Measurements from ENCODE around the gene ZNF507. TPM values are rescaled to one million over a fixed set of nuclear protein-coding genes. Genes with fewer than 3 reads are reported as not detected.

The ZNF507 gene
- total and polyA plus RNA-seq, 2 experiments from 2014 or later: 4.7 to 11.8 TPM

- Histone ChIP-seq H4K20me1 (ENCODE audit: insufficient read depth, poor library complexity, severe bottlenecking) (no peaks in the 10 kb centered on the region), H3K36me3 (replicated peaks; ENCODE audit: insufficient read depth, low read depth) (peaks cover 4% of the 10 kb centered on the region), H3K4me3 (no peak overlapping the region), H3K27me3 (no peaks in the 10 kb centered on the region), H3K79me2 (no peaks in the 10 kb centered on the region), H3K4me2 (no peak overlapping the region), H2AFZ (no peak overlapping the region), H3K9me3 (ENCODE audit: low read depth) (no peaks in the 10 kb centered on the region), H3K9me2 (replicated peaks; ENCODE audit: insufficient read depth) (no peaks in the 10 kb centered on the region), H3K27ac (no peak overlapping the region), H3K4me1 (ENCODE audit: insufficient read depth) (no peaks in the 10 kb centered on the region)
- no peak for DNase-seq (ENCODE audit: low spot score)
- WGBS (ENCODE audit: low lambda C conversion rate, missing lambda C conversion rate): 82% methylated on average over 3 of the region's 3 CpGs
- no peak for TF ChIP-seq EZH2 (IDR thresholded peaks at IDR 0.05; ENCODE audit: borderline replicate concordance)
- TF ChIP-seq EZH2phosphoT487 (IDR thresholded peaks at IDR 0.05; ENCODE audit: low read depth, severe bottlenecking, unreplicated experiment): no peak
- no peak for TF ChIP-seq CTCF (IDR thresholded peaks at IDR 0.05; ENCODE audit: poor library complexity)
Observed at GRCh38 chr19:32388393-32388855, 43.0 kb downstream of the ZNF507 start.

DNA sequence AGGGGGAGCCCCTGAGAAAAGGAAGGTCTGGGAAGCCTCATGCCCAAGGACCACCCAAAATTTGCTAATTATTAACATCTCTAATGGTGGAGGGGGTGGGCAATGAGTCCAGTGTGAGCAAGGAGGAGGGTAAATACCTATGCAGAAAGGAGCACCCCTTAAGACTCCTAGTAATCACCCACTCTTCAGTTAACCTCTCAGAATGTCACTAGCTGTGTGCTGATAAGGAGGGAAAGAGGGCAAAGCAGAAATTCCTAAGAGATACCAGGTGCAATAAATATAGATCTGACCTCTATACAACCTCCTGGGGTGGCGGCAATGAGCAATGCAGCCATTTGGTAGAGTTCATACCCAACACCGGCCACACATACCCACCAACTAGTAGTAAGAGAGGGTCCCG, 47.5 kb downstream of the ZNF507 start:
- Histone ChIP-seq H2AFZ (no peak overlapping the region), H3K79me2 (no peaks in the 10 kb centered on the region), H4K20me1 (ENCODE audit: insufficient read depth, poor library complexity, severe bottlenecking) (no peaks in the 10 kb centered on the region), H3K9me3 (ENCODE audit: low read depth) (no peaks in the 10 kb centered on the region), H3K4me2 (peak overlapping the region; percentile 40), H3K36me3 (replicated peaks; ENCODE audit: insufficient read depth, low read depth) (no peaks in the 10 kb centered on the region), H3K27ac (peak overlapping the region; percentile 79), H3K4me3 (no peak overlapping the region), H3K4me1 (ENCODE audit: insufficient read depth) (peaks cover 5% of the 10 kb centered on the region), H3K27me3 (no peaks in the 10 kb centered on the region), H3K9me2 (replicated peaks; ENCODE audit: insufficient read depth) (no peaks in the 10 kb centered on the region)
- TF ChIP-seq CTCF (IDR thresholded peaks at IDR 0.05; ENCODE audit: poor library complexity) (no peak), EZH2 (IDR thresholded peaks at IDR 0.05; ENCODE audit: borderline replicate concordance) (no peak), EZH2phosphoT487 (IDR thresholded peaks at IDR 0.05; ENCODE audit: low read depth, severe bottlenecking, unreplicated experiment) (no peak)
- peak; percentile 26 for DNase-seq (ENCODE audit: low spot score)
- 67% methylated on average over 3 of the region's 3 CpGs for WGBS (ENCODE audit: low lambda C conversion rate, missing lambda C conversion rate)

GRCh38 chr19:32396046-32396652, 50.7 kb downstream of the ZNF507 start:
- 89% methylated on average over 6 of the region's 6 CpGs for WGBS (ENCODE audit: low lambda C conversion rate, missing lambda C conversion rate)
- no peaks in the 10 kb centered on the region for H4K20me1 ChIP-seq (ENCODE audit: insufficient read depth, poor library complexity, severe bottlenecking)
- no peak overlapping the region for H2AFZ ChIP-seq

More at GRCh38 chr19:32396046-32396652, 50.7 kb downstream of the ZNF507 start:
- H3K79me2 ChIP-seq: no peaks in the 10 kb centered on the region
- no peaks in the 10 kb centered on the region for H3K9me3 ChIP-seq (ENCODE audit: low read depth)
- peaks cover 5% of the 10 kb centered on the region for H3K4me1 ChIP-seq (ENCODE audit: insufficient read depth)
- no peaks in the 10 kb centered on the region for H3K27me3 ChIP-seq
- no peak overlapping the region for H3K4me3 ChIP-seq
- TF ChIP-seq EZH2 (IDR thresholded peaks at IDR 0.05; ENCODE audit: borderline replicate concordance) (no peak), EZH2phosphoT487 (IDR thresholded peaks at IDR 0.05; ENCODE audit: low read depth, severe bottlenecking, unreplicated experiment) (no peak), CTCF (IDR thresholded peaks at IDR 0.05; ENCODE audit: poor library complexity) (no peak)
- H3K27ac ChIP-seq: peak overlapping the region; percentile 72
- H3K4me2 ChIP-seq: no peak overlapping the region
- no peaks in the 10 kb centered on the region for H3K36me3 ChIP-seq (replicated peaks; ENCODE audit: insufficient read depth, low read depth)
- no peak for DNase-seq (ENCODE audit: low spot score)
- H3K9me2 ChIP-seq (replicated peaks; ENCODE audit: insufficient read depth): no peaks in the 10 kb centered on the region
